ENCODE data around the gene CPZ. TPM values are rescaled to one million over a fixed set of nuclear protein-coding genes. Genes with fewer than 3 reads are reported as not detected.

Gene CPZ
- polyA plus RNA-seq, 3 donors: not detected

GRCh38 chr4:8644461-8644891 lies 51.9 kb downstream of the CPZ start:
- Mint-ChIP-seq H3K36me3 (no peaks in the 10 kb centered on the region), H3K27ac (no peak overlapping the region), H3K9me3 (no peaks in the 10 kb centered on the region), H3K27me3 (ENCODE audit: low read depth in 3 of 3) (peaks cover 3 to 5% (median 3%) of the 10 kb centered on the region in 3 donors), H3K4me1 (no peaks in the 10 kb centered on the region), H3K4me3 (no peak overlapping the region)
- WGBS (ENCODE audit: insufficient coverage): 91% methylated on average over 9 of the region's 9 CpGs
- no peak overlapping the region for H2AFZ ChIP-seq (ENCODE audit: insufficient read depth, low read depth, low read length, poor library complexity, severe bottlenecking)
- H3K79me2 ChIP-seq (ENCODE audit: insufficient read depth, low read length): no peaks in the 10 kb centered on the region
- no peak overlapping the region for H3K4me3 ChIP-seq (replicated peaks in 1 of 3; ENCODE audit: low read depth in 2 of 3, low read length in 3 of 3)
- no peak overlapping the region for H3K9ac ChIP-seq (ENCODE audit: insufficient read depth, low read length, poor library complexity, severe bottlenecking)
- intact Hi-C loops (cut with micrococcal nuclease): no loop called here
- H3K27me3 ChIP-seq (ENCODE audit: control insufficient read depth in 2 of 2, insufficient read depth in 2 of 2, low read length in 2 of 2): no peaks in the 10 kb centered on the region
- H3K27ac ChIP-seq (ENCODE audit: low read depth in 1 of 2, low read length in 2 of 2): no peak overlapping the region
- H3K4me1 ChIP-seq (ENCODE audit: control insufficient read depth in 1 of 2, insufficient read depth in 2 of 2, low read length in 2 of 2): no peaks in the 10 kb centered on the region
- no peaks in the 10 kb centered on the region for H4K20me1 ChIP-seq (ENCODE audit: insufficient read depth, low read length)
- no peak for TF ChIP-seq CTCF (IDR thresholded peaks at IDR 0.05)
- no peaks in the 10 kb centered on the region for H3K36me3 ChIP-seq (replicated peaks in 1 of 2; ENCODE audit: control insufficient read depth in 1 of 2, insufficient read depth in 2 of 2, low read length in 2 of 2)
- DNase-seq: no peak
- H3K9me3 ChIP-seq (replicated peaks in 1 of 2; ENCODE audit: control insufficient read depth in 1 of 2, insufficient read depth in 1 of 2, low read length in 2 of 2): no peaks in the 10 kb centered on the region
- no peak overlapping the region for H3K4me2 ChIP-seq (replicated peaks; ENCODE audit: extremely low read depth, low read length, poor library complexity, severe bottlenecking)

- H3K9ac ChIP-seq (ENCODE audit: insufficient read depth, low read length, poor library complexity, severe bottlenecking): no peak overlapping the region
- no peaks in the 10 kb centered on the region for H3K9me3 ChIP-seq (replicated peaks in 1 of 2; ENCODE audit: control insufficient read depth in 1 of 2, insufficient read depth in 1 of 2, low read length in 2 of 2)
- WGBS (ENCODE audit: insufficient coverage): 91% methylated on average over 14 of the region's 22 CpGs
- no peak overlapping the region for H3K4me3 ChIP-seq (replicated peaks in 1 of 3; ENCODE audit: low read depth in 2 of 3, low read length in 3 of 3)
- intact Hi-C loops (cut with micrococcal nuclease): no loop called here
- H3K79me2 ChIP-seq (ENCODE audit: insufficient read depth, low read length): no peaks in the 10 kb centered on the region
- no peaks in the 10 kb centered on the region for H3K36me3 Mint-ChIP-seq
- TF ChIP-seq CTCF (IDR thresholded peaks at IDR 0.05): no peak
- H3K27me3 ChIP-seq (ENCODE audit: control insufficient read depth in 2 of 2, insufficient read depth in 2 of 2, low read length in 2 of 2): no peaks in the 10 kb centered on the region
- H3K4me1 ChIP-seq (ENCODE audit: control insufficient read depth in 1 of 2, insufficient read depth in 2 of 2, low read length in 2 of 2): no peaks in the 10 kb centered on the region
- H3K36me3 ChIP-seq (replicated peaks in 1 of 2; ENCODE audit: control insufficient read depth in 1 of 2, insufficient read depth in 2 of 2, low read length in 2 of 2): no peaks in the 10 kb centered on the region
- H2AFZ ChIP-seq (ENCODE audit: insufficient read depth, low read depth, low read length, poor library complexity, severe bottlenecking): no peak overlapping the region
- H3K4me1 Mint-ChIP-seq: no peaks in the 10 kb centered on the region
- no peak overlapping the region for H3K27ac Mint-ChIP-seq
- peaks cover 1 to 3% (median 3%) of the 10 kb centered on the region in 3 donors for H3K27me3 Mint-ChIP-seq (ENCODE audit: low read depth in 3 of 3)
- H3K4me3 Mint-ChIP-seq: no peak overlapping the region
- H4K20me1 ChIP-seq (ENCODE audit: insufficient read depth, low read length): no peaks in the 10 kb centered on the region
- H3K9me3 Mint-ChIP-seq: no peaks in the 10 kb centered on the region
- no peak for DNase-seq
- no peak overlapping the region for H3K27ac ChIP-seq (ENCODE audit: low read depth in 1 of 2, low read length in 2 of 2)
- H3K4me2 ChIP-seq (replicated peaks; ENCODE audit: extremely low read depth, low read length, poor library complexity, severe bottlenecking): no peak overlapping the region
These were observed 52.6 kb downstream of the CPZ start for GRCh38 chr4:8644966-8645752.
